IMR-90 (cell line): Measurements from ENCODE around the gene NRCAM. TPM values are rescaled to one million over a fixed set of nuclear protein-coding genes. Genes with fewer than 3 reads are reported as not detected.

Experiments
- ATAC-seq: fragments of 200-7000 bp; cut with Tn5 transposase; 2 replicates; pipeline ENCODE4 v1.9.1; 2020; ENCODE audit warnings: low read depth, mild to moderate bottlenecking, moderate library complexity
- BruUV-seq: library from RNA; stranded (reverse); fragments of 400-500 nt; replicated peaks from 2 replicates; lab custom pipeline; 2021; lab: Mats Ljungman, UMichigan
- CTCF ChIA-PET: fragments of 300-600 bp; formaldehyde crosslinking; extraction: SDS; loops from one replicate; lab custom pipeline; 2021; ENCODE audit warnings: antibody characterized with exemption; lab: Yijun Ruan, JAX
- POLR2A ChIA-PET: fragments of 300-600 bp; sonication (Branson Sonifier 250); formaldehyde crosslinking; loops from one replicate; lab custom pipeline; 2022; ENCODE audit warnings: antibody characterized with exemption; ENCODE audit not compliant: unreplicated experiment; lab: Charles Lee
- DNase-seq: peaks from one replicate; pipeline ENCODE4 v3.0.0; 2013
- H2AFZ ChIP-seq: replicated peaks from 2 replicates; pipeline ENCODE3; 2013; ENCODE audit warnings: low read length, mild to moderate bottlenecking; ENCODE audit not compliant: poor library complexity
- H2AK5ac ChIP-seq: 2 replicates; pipeline ENCODE4 v1.6.1; 2013; ENCODE audit warnings: low read depth, low read length, inconsistent platforms
- H2AK9ac ChIP-seq: replicated peaks from 2 replicates; pipeline ENCODE3; 2013; ENCODE audit warnings: mild to moderate bottlenecking, low read depth, low read length, moderate library complexity; ENCODE audit not compliant: poor library complexity
- H2BK120ac ChIP-seq: 2 replicates; pipeline ENCODE4 v1.6.1; 2013; ENCODE audit warnings: low read depth, low read length, inconsistent platforms
- H2BK15ac ChIP-seq: 3 replicates; pipeline ENCODE4 v1.6.1; 2013; ENCODE audit warnings: low read depth, low read length, inconsistent platforms
- H2BK20ac ChIP-seq: 2 replicates; pipeline ENCODE4 v1.6.1; 2013; ENCODE audit warnings: low read depth, mild to moderate bottlenecking, inconsistent platforms, low read length, moderate library complexity
- H2BK5ac ChIP-seq: 2 replicates; pipeline ENCODE4 v1.6.1; 2013; ENCODE audit warnings: mild to moderate bottlenecking, low read depth, low read length, inconsistent platforms; ENCODE audit not compliant: poor library complexity, severe bottlenecking
- H3K14ac ChIP-seq: replicated peaks from 2 replicates; pipeline ENCODE4 v1.6.1; 2013; ENCODE audit warnings: low read depth, low read length, inconsistent platforms
- H3K18ac ChIP-seq: 2 replicates; pipeline ENCODE4 v1.6.1; 2013; ENCODE audit warnings: low read depth, low read length, control low read depth
- H3K23ac ChIP-seq: 2 replicates; pipeline ENCODE4 v1.6.1; 2013; ENCODE audit warnings: low read depth, low read length, inconsistent platforms
- H3K27ac ChIP-seq: 2 replicates; pipeline ENCODE4 v1.5.1; 2013; ENCODE audit warnings: mild to moderate bottlenecking, control low read depth, low read length; ENCODE audit not compliant: insufficient read depth
- H3K27me3 ChIP-seq: 2 replicates; pipeline ENCODE4 v1.6.1; 2013; ENCODE audit warnings: low read length; ENCODE audit not compliant: control insufficient read depth, insufficient read depth
- H3K36me3 ChIP-seq: 2 replicates; pipeline ENCODE4 v1.6.1; 2013; ENCODE audit warnings: low read length, mixed read lengths; ENCODE audit not compliant: control insufficient read depth, insufficient read depth
- H3K4ac ChIP-seq: 2 replicates; pipeline ENCODE4 v1.6.1; 2013; ENCODE audit warnings: low read depth, low read length, inconsistent platforms
- H3K4me1 ChIP-seq: 2 replicates; pipeline ENCODE4 v1.6.1; 2013; ENCODE audit warnings: low read length, mixed read lengths; ENCODE audit not compliant: control insufficient read depth, insufficient read depth
- H3K4me2 ChIP-seq: 2 replicates; pipeline ENCODE4 v1.6.1; 2013; ENCODE audit warnings: low read depth, mild to moderate bottlenecking, control low read depth, low read length, moderate library complexity
- H3K4me3 ChIP-seq: 2 replicates; pipeline ENCODE4 v1.5.1; 2013; ENCODE audit warnings: low read depth, mild to moderate bottlenecking, control low read depth, low read length, moderate library complexity; ENCODE audit not compliant: insufficient read depth
- H3K56ac ChIP-seq: 2 replicates; pipeline ENCODE4 v1.6.1; 2013; ENCODE audit warnings: low read length, inconsistent platforms; ENCODE audit not compliant: insufficient read depth; ENCODE audit errors: extremely low read depth
- H3K79me1 ChIP-seq, 2 experiments: 2 replicates each; pipeline ENCODE4 v1.6.1; 2013; ENCODE audit warnings: low read length in 2 of 2, inconsistent platforms in 1 of 2, low read depth in 1 of 2
- H3K9ac ChIP-seq: 2 replicates; pipeline ENCODE4 v1.6.1; 2013; ENCODE audit warnings: low read depth, low read length, control low read depth
- H3K9me1 ChIP-seq: 2 replicates; pipeline ENCODE4 v1.6.1; 2013; ENCODE audit warnings: low read length, inconsistent platforms; ENCODE audit not compliant: insufficient read depth
- H3K9me3 ChIP-seq: 2 replicates; pipeline ENCODE4 v1.6.1; 2013; ENCODE audit warnings: low read length; ENCODE audit not compliant: control insufficient read depth, insufficient read depth
- H4K20me1 ChIP-seq: 2 replicates; pipeline ENCODE4 v1.6.1; 2013; ENCODE audit warnings: low read length, inconsistent platforms; ENCODE audit not compliant: insufficient read depth
- H4K5ac ChIP-seq: 2 replicates; pipeline ENCODE4 v1.6.1; 2013; ENCODE audit warnings: mild to moderate bottlenecking, low read depth, low read length, control low read depth
- H4K8ac ChIP-seq, 2 experiments: 2 replicates each; pipeline ENCODE4 v1.6.1; 2013; ENCODE audit warnings: low read depth in 2 of 2, low read length in 2 of 2, control low read depth in 1 of 2, inconsistent platforms in 1 of 2
- H4K91ac ChIP-seq: 2 replicates; pipeline ENCODE4 v1.6.1; 2013; ENCODE audit warnings: low read depth, low read length, inconsistent platforms; ENCODE audit not compliant: insufficient read depth
- BHLHE40 ChIP-seq: fragments of 150-350 bp; IDR thresholded peaks from 2 replicates; pipeline ENCODE4 v1.6.1; 2016; ENCODE audit warnings: mild to moderate bottlenecking, low read depth, low read length
- CEBPB ChIP-seq: IDR thresholded peaks from 2 replicates; pipeline ENCODE4 v1.6.1; 2012; ENCODE audit warnings: low read depth, low read length, improper control_type of control experiment
- MAFK ChIP-seq: IDR thresholded peaks from 2 replicates; pipeline ENCODE4 v1.6.1; 2012; ENCODE audit warnings: low read depth, low read length, improper control_type of control experiment
- MAZ ChIP-seq: IDR thresholded peaks from 2 replicates; pipeline ENCODE4 v1.6.1; 2012; ENCODE audit warnings: low read depth, mild to moderate bottlenecking, low read length, improper control_type of control experiment, moderate library complexity, borderline replicate concordance
- NFE2L2 ChIP-seq: fragments of 150-350 bp; IDR thresholded peaks from 2 replicates; pipeline ENCODE4 v1.6.1; 2016; ENCODE audit warnings: low read depth, mild to moderate bottlenecking, low read length
- POLR2A ChIP-seq: IDR thresholded peaks from 2 replicates; pipeline ENCODE4 v1.6.1; 2012; ENCODE audit warnings: mild to moderate bottlenecking, low read depth, low read length
- RAD21 ChIP-seq: IDR thresholded peaks from 2 replicates; pipeline ENCODE4 v1.6.1; 2012; ENCODE audit warnings: low read length, improper control_type of control experiment
- RCOR1 ChIP-seq: IDR thresholded peaks from 2 replicates; pipeline ENCODE4 v1.6.1; 2012; ENCODE audit warnings: mild to moderate bottlenecking, low read length, improper control_type of control experiment; ENCODE audit not compliant: insufficient replicate concordance
- RFX5 ChIP-seq: IDR thresholded peaks from 2 replicates; pipeline ENCODE4 v1.8.0; 2012; ENCODE audit warnings: low read depth, mild to moderate bottlenecking, low read length, moderate library complexity
- WGBS, 2 experiments: methylation state at CpG; one replicate each; pipeline versions ENCODE4 v1.1.5 to v1.1.7; 2013; ENCODE audit warnings: missing lambda C conversion rate in 2 of 2; ENCODE audit not compliant: insufficient read length in 1 of 2; ENCODE audit errors: extremely low coverage in 2 of 2; 5-methylcytosine and 5-hydroxymethylcytosine counted together
- dilution Hi-C: fragments of 300-500 bp; cut with HindIII; formaldehyde crosslinking; loops from one replicate; pipeline ENCODE4 v1.14.3; 2018; ENCODE audit warnings: low sequenced_read_pairs; ENCODE audit not compliant: unreplicated experiment
- in situ Hi-C: fragments of 300-500 bp; cut with MboI; formaldehyde crosslinking; loops from 3 replicates; pipeline ENCODE4 v1.14.3; 2019; ENCODE audit warnings: low sequenced_read_pairs, inconsistent platforms, mixed read lengths
- intact Hi-C: fragments of 100-400 bp; cut with micrococcal nuclease; formaldehyde crosslinking; loops from 2 replicates; pipeline ENCODE4 v1.10.0; 2022
- polyA plus RNA-seq, 3 experiments: library from polyadenylated mRNA; depleted of rRNA; stranded (reverse); fragments of >200 nt; gene quantifications; 2 replicates each; pipeline ENCODE4 v1.2.3, GENCODE V29; 2012; ENCODE audit warnings: low replicate concordance in 1 of 3
- total RNA-seq: library from RNA; depleted of rRNA; stranded (reverse); fragments of >200 nt; gene quantifications from 2 replicates; pipeline ENCODE4 v1.2.3, GENCODE V29; 2012
- TF ChIP-seq, protein P1 (sequence below): fragments of 150-350 bp; IDR thresholded peaks from 2 replicates; pipeline ENCODE4 v1.6.1; 2017; ENCODE audit warnings: mild to moderate bottlenecking, antibody characterized with exemption, low read length, low read depth
- TF ChIP-seq, protein P2 (sequence below): conservative IDR thresholded peaks from 2 replicates; pipeline ENCODE4 v1.5.1; 2012; ENCODE audit warnings: mild to moderate bottlenecking, low read depth, low read length, improper control_type of control experiment
- TF ChIP-seq, protein P3 (sequence below): fragments of 150-350 bp; IDR thresholded peaks from 2 replicates; pipeline ENCODE4 v1.6.1; 2016; ENCODE audit warnings: low read depth, mild to moderate bottlenecking, low read length, moderate library complexity, borderline replicate concordance

Gene NRCAM
- total and polyA plus RNA-seq, 2 of the 4 experiments (the other 2 are of a cell fraction) = 0.46 to 1.1 TPM

DNA sequence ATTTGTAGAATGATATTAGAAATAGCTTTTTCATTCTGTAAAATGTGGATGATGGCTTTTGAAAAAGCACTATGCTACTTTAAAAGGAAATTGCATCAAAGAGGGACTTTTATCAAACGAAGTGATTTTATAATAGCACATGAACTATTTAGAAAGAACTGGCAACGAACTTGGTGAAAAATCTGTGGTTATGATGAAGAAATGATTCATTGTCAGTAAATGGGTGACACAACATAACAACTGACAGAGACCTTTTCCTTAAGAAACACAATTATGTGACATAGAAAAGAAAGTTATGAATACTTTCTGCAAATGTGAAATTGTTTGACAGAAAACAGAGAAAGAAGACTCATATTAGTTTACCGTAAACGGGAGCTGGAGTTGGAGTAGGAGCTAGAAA is 265.3 kb downstream of the NRCAM start:
- no TSS peak for BruUV-seq
- no peak overlapping the region for H4K91ac ChIP-seq
- POLR2A ChIA-PET = no interaction called here
- H4K20me1 ChIP-seq = no peaks in the 10 kb centered on the region
- H3K4ac ChIP-seq = no peak overlapping the region
- H2AK9ac ChIP-seq = no peak overlapping the region
- H3K36me3 ChIP-seq = no peaks in the 10 kb centered on the region
- no peaks in the 10 kb centered on the region for H3K4me1 ChIP-seq
- DNase-seq = no peak
- no peak overlapping the region for H3K4me3 ChIP-seq
- H4K8ac ChIP-seq = no peak overlapping the region
- no peak overlapping the region for H2AK5ac ChIP-seq
- H3K23ac ChIP-seq = no peak overlapping the region
- ATAC-seq = no peak
- CTCF ChIA-PET = no interaction called here
- H2BK20ac ChIP-seq = no peak overlapping the region
- no CpG with 5 or more reads among the region's 4 CpGs for WGBS, 2 experiments
- H3K14ac ChIP-seq = no peak overlapping the region
- no peaks in the 10 kb centered on the region for H3K9me1 ChIP-seq
- H3K79me1 ChIP-seq = no peaks in the 10 kb centered on the region
- no peak overlapping the region for H3K27ac ChIP-seq
- no peak overlapping the region for H3K56ac ChIP-seq
- intact Hi-C loops = no loop called here
- H3K27me3 ChIP-seq = no peaks in the 10 kb centered on the region
- no peak overlapping the region for H2BK15ac ChIP-seq
- no peak overlapping the region for H3K18ac ChIP-seq
- H3K4me2 ChIP-seq = no peak overlapping the region
- TF ChIP-seq POLR2A (no peak), MAZ (no peak), CEBPB (no peak), BHLHE40 (no peak), RCOR1 (no peak), NFE2L2 (no peak), RAD21 (no peak), RFX5 (no peak), MAFK (no peak)
- TF ChIP-seq, protein P1, sequence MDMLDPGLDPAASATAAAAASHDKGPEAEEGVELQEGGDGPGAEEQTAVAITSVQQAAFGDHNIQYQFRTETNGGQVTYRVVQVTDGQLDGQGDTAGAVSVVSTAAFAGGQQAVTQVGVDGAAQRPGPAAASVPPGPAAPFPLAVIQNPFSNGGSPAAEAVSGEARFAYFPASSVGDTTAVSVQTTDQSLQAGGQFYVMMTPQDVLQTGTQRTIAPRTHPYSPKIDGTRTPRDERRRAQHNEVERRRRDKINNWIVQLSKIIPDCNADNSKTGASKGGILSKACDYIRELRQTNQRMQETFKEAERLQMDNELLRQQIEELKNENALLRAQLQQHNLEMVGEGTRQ = no peak
- TF ChIP-seq, protein P2, sequence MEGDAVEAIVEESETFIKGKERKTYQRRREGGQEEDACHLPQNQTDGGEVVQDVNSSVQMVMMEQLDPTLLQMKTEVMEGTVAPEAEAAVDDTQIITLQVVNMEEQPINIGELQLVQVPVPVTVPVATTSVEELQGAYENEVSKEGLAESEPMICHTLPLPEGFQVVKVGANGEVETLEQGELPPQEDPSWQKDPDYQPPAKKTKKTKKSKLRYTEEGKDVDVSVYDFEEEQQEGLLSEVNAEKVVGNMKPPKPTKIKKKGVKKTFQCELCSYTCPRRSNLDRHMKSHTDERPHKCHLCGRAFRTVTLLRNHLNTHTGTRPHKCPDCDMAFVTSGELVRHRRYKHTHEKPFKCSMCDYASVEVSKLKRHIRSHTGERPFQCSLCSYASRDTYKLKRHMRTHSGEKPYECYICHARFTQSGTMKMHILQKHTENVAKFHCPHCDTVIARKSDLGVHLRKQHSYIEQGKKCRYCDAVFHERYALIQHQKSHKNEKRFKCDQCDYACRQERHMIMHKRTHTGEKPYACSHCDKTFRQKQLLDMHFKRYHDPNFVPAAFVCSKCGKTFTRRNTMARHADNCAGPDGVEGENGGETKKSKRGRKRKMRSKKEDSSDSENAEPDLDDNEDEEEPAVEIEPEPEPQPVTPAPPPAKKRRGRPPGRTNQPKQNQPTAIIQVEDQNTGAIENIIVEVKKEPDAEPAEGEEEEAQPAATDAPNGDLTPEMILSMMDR = no peak
- TF ChIP-seq, protein P3, sequence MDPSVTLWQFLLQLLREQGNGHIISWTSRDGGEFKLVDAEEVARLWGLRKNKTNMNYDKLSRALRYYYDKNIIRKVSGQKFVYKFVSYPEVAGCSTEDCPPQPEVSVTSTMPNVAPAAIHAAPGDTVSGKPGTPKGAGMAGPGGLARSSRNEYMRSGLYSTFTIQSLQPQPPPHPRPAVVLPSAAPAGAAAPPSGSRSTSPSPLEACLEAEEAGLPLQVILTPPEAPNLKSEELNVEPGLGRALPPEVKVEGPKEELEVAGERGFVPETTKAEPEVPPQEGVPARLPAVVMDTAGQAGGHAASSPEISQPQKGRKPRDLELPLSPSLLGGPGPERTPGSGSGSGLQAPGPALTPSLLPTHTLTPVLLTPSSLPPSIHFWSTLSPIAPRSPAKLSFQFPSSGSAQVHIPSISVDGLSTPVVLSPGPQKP = no peak
- dilution Hi-C loops = loop anchor here (25.0 kb wide), 1 partner anchor 296 kb away; no protein-coding TSS in a partner anchor
- in situ Hi-C loops = loop anchor here (10.0 kb wide), 1 partner anchor 294 kb away; no protein-coding TSS in a partner anchor
- H4K5ac ChIP-seq = no peak overlapping the region
- H2BK5ac ChIP-seq = no peak overlapping the region
- no peak overlapping the region for H3K9ac ChIP-seq
- H2BK120ac ChIP-seq = no peak overlapping the region
- no peak overlapping the region for H2AFZ ChIP-seq
- H3K9me3 ChIP-seq = no peaks in the 10 kb centered on the region
